Fibroblast of lung (primary cell): ENCODE measurements around the gene NUP85. TPM values are rescaled to one million over a fixed set of nuclear protein-coding genes. Genes with fewer than 3 reads are reported as not detected.

Experiments used
- DNase-seq, 2 donors: peaks; one replicate each; pipeline versions ENCODE4 v3.0.0 to v3.0.0-alpha.2; 2010; ENCODE audit warnings: low read depth in 2 of 2
- H2AFZ ChIP-seq: 2 replicates; pipeline ENCODE4 v1.5.1; 2012; ENCODE audit warnings: low read length, control low read depth, inconsistent platforms
- H3K27ac ChIP-seq: 2 replicates; pipeline ENCODE4 v1.5.1; 2011; ENCODE audit warnings: low read length, control low read depth; ENCODE audit not compliant: insufficient read depth
- H3K27me3 ChIP-seq: 2 replicates; pipeline ENCODE4 v1.5.1; 2011; ENCODE audit warnings: mild to moderate bottlenecking, low read length; ENCODE audit not compliant: control insufficient read depth, insufficient read depth
- H3K36me3 ChIP-seq: 2 replicates; pipeline ENCODE4 v1.5.1; 2011; ENCODE audit warnings: low read length; ENCODE audit not compliant: control insufficient read depth, insufficient read depth
- H3K4me1 ChIP-seq: 2 replicates; pipeline ENCODE4 v1.5.1; 2011; ENCODE audit warnings: low read length; ENCODE audit not compliant: control insufficient read depth, insufficient read depth; ENCODE audit errors: extremely low read depth
- H3K4me2 ChIP-seq: 2 replicates; pipeline ENCODE4 v1.5.1; 2011; ENCODE audit warnings: low read length, control low read depth; ENCODE audit not compliant: insufficient read depth; ENCODE audit errors: extremely low read depth
- H3K4me3 ChIP-seq, 4 experiments: fragments of 200-600 bp in 1 of 4; sonication (generic) in 1 of 4; replicated peaks in 1 of 4; 2 replicates each; pipeline ENCODE4 v1.5.1; 2011 to 2016; ENCODE audit warnings: low read length in 4 of 4, low read depth in 3 of 4, mild to moderate bottlenecking in 3 of 4, control low read depth in 2 of 4, inconsistent platforms in 1 of 4, mixed read lengths in 1 of 4; ENCODE audit not compliant: insufficient read depth in 1 of 4; ENCODE audit errors: control extremely low read depth in 1 of 4
- H3K79me2 ChIP-seq: 2 replicates; pipeline ENCODE4 v1.5.1; 2012; ENCODE audit warnings: mild to moderate bottlenecking, low read length, inconsistent platforms; ENCODE audit not compliant: control insufficient read depth, insufficient read depth
- H3K9ac ChIP-seq: 2 replicates; pipeline ENCODE4 v1.5.1; 2011; ENCODE audit warnings: mild to moderate bottlenecking, low read length, control low read depth; ENCODE audit not compliant: insufficient read depth
- H3K9me3 ChIP-seq: 2 replicates; pipeline ENCODE4 v1.5.1; 2012; ENCODE audit warnings: low read depth, low read length; ENCODE audit not compliant: control insufficient read depth, insufficient read depth
- H4K20me1 ChIP-seq: 2 replicates; pipeline ENCODE4 v1.5.1; 2011; ENCODE audit warnings: low read length; ENCODE audit not compliant: control insufficient read depth, insufficient read depth; ENCODE audit errors: extremely low read depth
- EZH2 ChIP-seq: IDR thresholded peaks from 2 replicates; pipeline ENCODE4 v1.5.1; 2012; ENCODE audit warnings: low read length, control low read depth, mild to moderate bottlenecking; ENCODE audit errors: missing control alignments
- polyA plus RNA-seq, 2 donors: library from polyadenylated mRNA; depleted of rRNA in 1 of 2; stranded (reverse) in 1 of 2; unstranded in 1 of 2; fragments of >200 nt; gene quantifications; 2 replicates each; pipeline ENCODE4 v1.2.1, GENCODE V29; 2011 to 2012; ENCODE audit warnings: missing spikeins in 1 of 2
- total RNA-seq: library from RNA; depleted of rRNA; stranded (reverse); fragments of >200 nt; gene quantifications from 2 replicates; pipeline ENCODE4 v1.2.1, GENCODE V29; 2014
- TF ChIP-seq, protein P1 (sequence below), 2 donors: IDR thresholded peaks in 1 of 2; conservative IDR thresholded peaks in 1 of 2; 1 replicate in 1 of 2; 2 replicates in 1 of 2; pipeline ENCODE4 v1.5.1; 2011 to 2012; ENCODE audit warnings: low read length in 2 of 2, control low read depth in 1 of 2, inconsistent platforms in 1 of 2, low read depth in 1 of 2, mild to moderate bottlenecking in 1 of 2

The NUP85 gene
- total and polyA plus RNA-seq, 2 donors (not counting 1 experiment from before 2014, with no cell fraction given) = 18.5 to 29.6 TPM

DNA sequence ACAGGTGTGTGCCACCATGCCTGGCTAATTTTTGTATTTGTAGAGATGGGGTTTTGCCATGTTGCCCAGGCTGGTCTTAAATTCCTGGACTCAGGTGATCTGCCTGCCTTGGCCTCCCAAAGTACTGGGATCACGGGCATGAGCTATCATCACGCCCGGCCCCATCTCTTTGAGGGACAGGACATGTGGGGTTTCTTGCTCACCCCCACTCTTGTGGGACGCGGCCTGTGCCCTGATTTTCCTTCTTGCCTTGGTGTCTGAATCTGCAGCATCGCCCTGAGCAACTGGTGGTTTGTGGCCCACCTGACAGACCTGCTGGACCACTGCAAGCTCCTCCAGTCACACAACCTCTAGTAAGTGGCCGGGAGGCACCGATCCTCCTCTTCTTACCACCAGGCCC is 25.6 kb downstream of the NUP85 start:
- TF ChIP-seq, protein P1, sequence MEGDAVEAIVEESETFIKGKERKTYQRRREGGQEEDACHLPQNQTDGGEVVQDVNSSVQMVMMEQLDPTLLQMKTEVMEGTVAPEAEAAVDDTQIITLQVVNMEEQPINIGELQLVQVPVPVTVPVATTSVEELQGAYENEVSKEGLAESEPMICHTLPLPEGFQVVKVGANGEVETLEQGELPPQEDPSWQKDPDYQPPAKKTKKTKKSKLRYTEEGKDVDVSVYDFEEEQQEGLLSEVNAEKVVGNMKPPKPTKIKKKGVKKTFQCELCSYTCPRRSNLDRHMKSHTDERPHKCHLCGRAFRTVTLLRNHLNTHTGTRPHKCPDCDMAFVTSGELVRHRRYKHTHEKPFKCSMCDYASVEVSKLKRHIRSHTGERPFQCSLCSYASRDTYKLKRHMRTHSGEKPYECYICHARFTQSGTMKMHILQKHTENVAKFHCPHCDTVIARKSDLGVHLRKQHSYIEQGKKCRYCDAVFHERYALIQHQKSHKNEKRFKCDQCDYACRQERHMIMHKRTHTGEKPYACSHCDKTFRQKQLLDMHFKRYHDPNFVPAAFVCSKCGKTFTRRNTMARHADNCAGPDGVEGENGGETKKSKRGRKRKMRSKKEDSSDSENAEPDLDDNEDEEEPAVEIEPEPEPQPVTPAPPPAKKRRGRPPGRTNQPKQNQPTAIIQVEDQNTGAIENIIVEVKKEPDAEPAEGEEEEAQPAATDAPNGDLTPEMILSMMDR (conservative IDR thresholded peaks at IDR 0.05 in 1 of 2, IDR thresholded peaks at IDR 0.05 in 1 of 2; ENCODE audit: low read depth in 1 of 2, low read length in 2 of 2) = no peak
- TF ChIP-seq EZH2 = no peak
- Histone ChIP-seq H3K27ac (no peak overlapping the region), H3K36me3 (peaks cover 33% of the 10 kb centered on the region), H3K79me2 (no peaks in the 10 kb centered on the region), H4K20me1 (no peaks in the 10 kb centered on the region), H3K9ac (no peak overlapping the region), H3K9me3 (no peaks in the 10 kb centered on the region), H3K27me3 (no peaks in the 10 kb centered on the region), H3K4me3 (no peak overlapping the region), H2AFZ (no peak overlapping the region), H3K4me1 (no peaks in the 10 kb centered on the region), H3K4me2 (no peak overlapping the region)
- no peak for DNase-seq

DNA sequence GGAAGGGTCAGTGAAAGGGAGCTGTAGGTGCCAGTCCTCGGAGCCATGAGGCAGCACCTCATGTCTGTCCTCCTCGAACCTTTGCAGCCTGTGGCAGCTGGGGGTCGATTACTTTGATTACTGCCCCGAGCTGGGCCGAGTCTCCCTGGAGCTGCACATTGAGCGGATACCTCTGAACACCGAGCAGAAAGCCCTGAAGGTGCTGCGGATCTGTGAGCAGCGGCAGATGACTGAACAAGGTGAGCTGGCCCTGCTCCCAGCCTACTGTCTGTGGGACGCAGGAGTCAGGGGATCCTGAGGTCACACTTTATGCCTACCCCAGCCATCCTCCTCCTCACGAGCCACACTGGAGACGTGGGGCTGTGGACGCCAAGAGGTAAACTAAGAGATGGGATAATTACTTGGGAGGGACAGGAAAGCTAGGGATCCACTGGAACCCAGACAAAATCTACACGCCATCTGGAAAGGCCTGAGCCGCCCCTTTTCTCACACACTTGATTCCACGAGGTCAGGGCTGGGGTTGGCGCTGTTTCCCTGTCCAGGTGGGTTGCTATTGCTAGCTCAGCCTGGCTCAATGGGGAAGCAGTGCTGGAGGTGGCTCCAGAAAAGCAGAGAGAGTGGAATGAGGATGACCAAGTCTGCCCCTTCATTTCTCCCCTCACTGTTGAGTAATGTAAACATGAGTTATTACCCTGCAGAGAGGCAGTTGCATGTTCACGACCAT is 26.4 kb downstream of the NUP85 start:
- H3K36me3 ChIP-seq = peaks cover 39% of the 10 kb centered on the region
- no peaks in the 10 kb centered on the region for H3K27me3 ChIP-seq
- no peak for DNase-seq

DNA sequence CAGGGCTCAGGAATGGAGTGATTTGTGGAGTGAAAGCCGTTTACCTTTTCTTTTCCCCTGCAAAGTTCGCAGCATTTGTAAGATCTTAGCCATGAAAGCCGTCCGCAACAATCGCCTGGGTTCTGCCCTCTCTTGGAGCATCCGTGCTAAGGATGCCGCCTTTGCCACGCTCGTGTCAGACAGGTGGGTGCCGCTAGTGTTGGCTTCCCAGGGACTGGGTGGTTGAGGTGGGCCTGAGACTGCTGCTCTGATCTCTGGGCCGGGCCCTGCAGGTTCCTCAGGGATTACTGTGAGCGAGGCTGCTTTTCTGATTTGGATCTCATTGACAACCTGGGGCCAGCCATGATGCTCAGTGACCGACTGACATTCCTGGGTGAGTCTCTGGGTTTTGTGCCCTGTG is 27.3 kb downstream of the NUP85 start:
- no peak for TF ChIP-seq EZH2
- TF ChIP-seq, protein P1 (conservative IDR thresholded peaks at IDR 0.05 in 1 of 2, IDR thresholded peaks at IDR 0.05 in 1 of 2; ENCODE audit: low read depth in 1 of 2, low read length in 2 of 2) = no peak
- Histone ChIP-seq H3K9me3 (no peaks in the 10 kb centered on the region), H3K36me3 (peaks cover 41% of the 10 kb centered on the region)

More for the DNA sequence above, 26.4 kb downstream of the NUP85 start:
- no peaks in the 10 kb centered on the region for H3K79me2 ChIP-seq
- TF ChIP-seq, protein P1 (conservative IDR thresholded peaks at IDR 0.05 in 1 of 2, IDR thresholded peaks at IDR 0.05 in 1 of 2; ENCODE audit: low read depth in 1 of 2, low read length in 2 of 2) = no peak
- TF ChIP-seq EZH2 = no peak
- no peaks in the 10 kb centered on the region for H3K9me3 ChIP-seq
- no peak overlapping the region for H3K9ac ChIP-seq
- H3K4me3 ChIP-seq = no peak overlapping the region
- H2AFZ ChIP-seq = no peak overlapping the region
- H3K27ac ChIP-seq = no peak overlapping the region
- no peaks in the 10 kb centered on the region for H4K20me1 ChIP-seq
- H3K4me1 ChIP-seq = no peaks in the 10 kb centered on the region
- no peak overlapping the region for H3K4me2 ChIP-seq

More for the DNA sequence above, 27.3 kb downstream of the NUP85 start:
- H3K27me3 ChIP-seq = no peaks in the 10 kb centered on the region
- no peaks in the 10 kb centered on the region for H4K20me1 ChIP-seq
- no peak overlapping the region for H3K4me2 ChIP-seq
- H2AFZ ChIP-seq = no peak overlapping the region
- no peak overlapping the region for H3K9ac ChIP-seq
- H3K4me3 ChIP-seq = no peak overlapping the region
- no peaks in the 10 kb centered on the region for H3K79me2 ChIP-seq
- no peaks in the 10 kb centered on the region for H3K4me1 ChIP-seq
- no peak overlapping the region for H3K27ac ChIP-seq
- no peak for DNase-seq
